ENCODE data around the gene PEX16.

DNA sequence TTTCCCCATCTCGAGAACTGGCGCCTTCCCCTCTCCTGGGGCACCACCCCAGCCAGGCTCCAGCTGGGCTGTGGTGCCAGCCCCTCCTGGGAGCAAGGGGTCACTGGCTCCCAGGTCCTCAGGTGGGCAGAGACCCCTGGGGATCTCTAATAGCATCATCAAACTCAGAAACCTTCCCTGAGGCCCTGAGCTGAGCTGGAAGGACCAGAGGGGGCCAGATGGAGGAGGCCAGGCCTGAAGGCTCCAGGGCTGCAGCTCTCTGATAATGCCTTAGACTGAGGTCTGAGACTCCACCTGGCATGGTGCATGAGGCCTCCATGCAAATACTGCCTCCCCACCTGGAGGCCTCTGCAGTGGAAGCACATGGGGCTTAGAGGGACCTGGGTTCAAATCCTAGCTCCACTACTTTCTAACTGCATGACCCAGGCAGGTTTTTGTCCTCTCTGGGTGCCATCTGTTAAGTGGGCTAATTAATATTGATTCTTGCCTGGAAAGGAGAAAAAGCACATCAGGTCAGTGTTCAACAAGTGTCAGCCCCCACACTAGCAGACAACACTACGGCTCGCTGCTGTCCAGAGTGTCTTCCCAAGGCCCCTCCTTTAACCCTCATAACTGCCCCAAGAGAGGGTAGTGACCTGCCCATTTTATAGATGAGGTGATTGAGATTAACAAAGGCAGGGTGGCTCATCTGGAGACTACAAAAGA, 30.7 kb downstream of the PEX16 start:
- TF ChIP-seq, protein P1, sequence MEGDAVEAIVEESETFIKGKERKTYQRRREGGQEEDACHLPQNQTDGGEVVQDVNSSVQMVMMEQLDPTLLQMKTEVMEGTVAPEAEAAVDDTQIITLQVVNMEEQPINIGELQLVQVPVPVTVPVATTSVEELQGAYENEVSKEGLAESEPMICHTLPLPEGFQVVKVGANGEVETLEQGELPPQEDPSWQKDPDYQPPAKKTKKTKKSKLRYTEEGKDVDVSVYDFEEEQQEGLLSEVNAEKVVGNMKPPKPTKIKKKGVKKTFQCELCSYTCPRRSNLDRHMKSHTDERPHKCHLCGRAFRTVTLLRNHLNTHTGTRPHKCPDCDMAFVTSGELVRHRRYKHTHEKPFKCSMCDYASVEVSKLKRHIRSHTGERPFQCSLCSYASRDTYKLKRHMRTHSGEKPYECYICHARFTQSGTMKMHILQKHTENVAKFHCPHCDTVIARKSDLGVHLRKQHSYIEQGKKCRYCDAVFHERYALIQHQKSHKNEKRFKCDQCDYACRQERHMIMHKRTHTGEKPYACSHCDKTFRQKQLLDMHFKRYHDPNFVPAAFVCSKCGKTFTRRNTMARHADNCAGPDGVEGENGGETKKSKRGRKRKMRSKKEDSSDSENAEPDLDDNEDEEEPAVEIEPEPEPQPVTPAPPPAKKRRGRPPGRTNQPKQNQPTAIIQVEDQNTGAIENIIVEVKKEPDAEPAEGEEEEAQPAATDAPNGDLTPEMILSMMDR (conservative IDR thresholded peaks at IDR 0.05; ENCODE audit: low read length): no peak
- TF ChIP-seq EZH2phosphoT487 (IDR thresholded peaks at IDR 0.05; ENCODE audit: borderline replicate concordance, low read depth, low read length): no peak

Measured in OCI-LY7 (cell line).